IMR-90 (cell line): ENCODE measurements around the gene OSBPL6. TPM values are rescaled to one million over a fixed set of nuclear protein-coding genes. Genes with fewer than 3 reads are reported as not detected.

Source experiments
- ATAC-seq: fragments of 200-7000 bp; cut with Tn5 transposase; 2 replicates; pipeline ENCODE4 v1.9.1; 2020; ENCODE audit warnings: low read depth, mild to moderate bottlenecking, moderate library complexity
- BruUV-seq: library from RNA; stranded (reverse); fragments of 400-500 nt; replicated peaks from 2 replicates; lab custom pipeline; 2021; lab: Mats Ljungman, UMichigan
- CTCF ChIA-PET: fragments of 300-600 bp; formaldehyde crosslinking; extraction: SDS; loops from one replicate; lab custom pipeline; 2021; ENCODE audit warnings: antibody characterized with exemption; lab: Yijun Ruan, JAX
- POLR2A ChIA-PET: fragments of 300-600 bp; sonication (Branson Sonifier 250); formaldehyde crosslinking; loops from one replicate; lab custom pipeline; 2022; ENCODE audit warnings: antibody characterized with exemption; ENCODE audit not compliant: unreplicated experiment; lab: Charles Lee
- DNase-seq: peaks from one replicate; pipeline ENCODE4 v3.0.0; 2013
- H2AFZ ChIP-seq: replicated peaks from 2 replicates; pipeline ENCODE3; 2013; ENCODE audit warnings: low read length, mild to moderate bottlenecking; ENCODE audit not compliant: poor library complexity
- H2AK5ac ChIP-seq: 2 replicates; pipeline ENCODE4 v1.6.1; 2013; ENCODE audit warnings: low read depth, low read length, inconsistent platforms
- H2AK9ac ChIP-seq: replicated peaks from 2 replicates; pipeline ENCODE3; 2013; ENCODE audit warnings: mild to moderate bottlenecking, low read depth, low read length, moderate library complexity; ENCODE audit not compliant: poor library complexity
- H2BK120ac ChIP-seq: 2 replicates; pipeline ENCODE4 v1.6.1; 2013; ENCODE audit warnings: low read depth, low read length, inconsistent platforms
- H2BK15ac ChIP-seq: 3 replicates; pipeline ENCODE4 v1.6.1; 2013; ENCODE audit warnings: low read depth, low read length, inconsistent platforms
- H2BK20ac ChIP-seq: 2 replicates; pipeline ENCODE4 v1.6.1; 2013; ENCODE audit warnings: low read depth, mild to moderate bottlenecking, inconsistent platforms, low read length, moderate library complexity
- H2BK5ac ChIP-seq: 2 replicates; pipeline ENCODE4 v1.6.1; 2013; ENCODE audit warnings: mild to moderate bottlenecking, low read depth, low read length, inconsistent platforms; ENCODE audit not compliant: poor library complexity, severe bottlenecking
- H3K14ac ChIP-seq: replicated peaks from 2 replicates; pipeline ENCODE4 v1.6.1; 2013; ENCODE audit warnings: low read depth, low read length, inconsistent platforms
- H3K18ac ChIP-seq: 2 replicates; pipeline ENCODE4 v1.6.1; 2013; ENCODE audit warnings: low read depth, low read length, control low read depth
- H3K23ac ChIP-seq: 2 replicates; pipeline ENCODE4 v1.6.1; 2013; ENCODE audit warnings: low read depth, low read length, inconsistent platforms
- H3K27ac ChIP-seq: 2 replicates; pipeline ENCODE4 v1.5.1; 2013; ENCODE audit warnings: mild to moderate bottlenecking, control low read depth, low read length; ENCODE audit not compliant: insufficient read depth
- H3K27me3 ChIP-seq: 2 replicates; pipeline ENCODE4 v1.6.1; 2013; ENCODE audit warnings: low read length; ENCODE audit not compliant: control insufficient read depth, insufficient read depth
- H3K36me3 ChIP-seq: 2 replicates; pipeline ENCODE4 v1.6.1; 2013; ENCODE audit warnings: low read length, mixed read lengths; ENCODE audit not compliant: control insufficient read depth, insufficient read depth
- H3K4ac ChIP-seq: 2 replicates; pipeline ENCODE4 v1.6.1; 2013; ENCODE audit warnings: low read depth, low read length, inconsistent platforms
- H3K4me1 ChIP-seq: 2 replicates; pipeline ENCODE4 v1.6.1; 2013; ENCODE audit warnings: low read length, mixed read lengths; ENCODE audit not compliant: control insufficient read depth, insufficient read depth
- H3K4me2 ChIP-seq: 2 replicates; pipeline ENCODE4 v1.6.1; 2013; ENCODE audit warnings: low read depth, mild to moderate bottlenecking, control low read depth, low read length, moderate library complexity
- H3K4me3 ChIP-seq: 2 replicates; pipeline ENCODE4 v1.5.1; 2013; ENCODE audit warnings: low read depth, mild to moderate bottlenecking, control low read depth, low read length, moderate library complexity; ENCODE audit not compliant: insufficient read depth
- H3K56ac ChIP-seq: 2 replicates; pipeline ENCODE4 v1.6.1; 2013; ENCODE audit warnings: low read length, inconsistent platforms; ENCODE audit not compliant: insufficient read depth; ENCODE audit errors: extremely low read depth
- H3K79me1 ChIP-seq, 2 experiments: 2 replicates each; pipeline ENCODE4 v1.6.1; 2013; ENCODE audit warnings: low read length in 2 of 2, inconsistent platforms in 1 of 2, low read depth in 1 of 2
- H3K9ac ChIP-seq: 2 replicates; pipeline ENCODE4 v1.6.1; 2013; ENCODE audit warnings: low read depth, low read length, control low read depth
- H3K9me1 ChIP-seq: 2 replicates; pipeline ENCODE4 v1.6.1; 2013; ENCODE audit warnings: low read length, inconsistent platforms; ENCODE audit not compliant: insufficient read depth
- H3K9me3 ChIP-seq: 2 replicates; pipeline ENCODE4 v1.6.1; 2013; ENCODE audit warnings: low read length; ENCODE audit not compliant: control insufficient read depth, insufficient read depth
- H4K20me1 ChIP-seq: 2 replicates; pipeline ENCODE4 v1.6.1; 2013; ENCODE audit warnings: low read length, inconsistent platforms; ENCODE audit not compliant: insufficient read depth
- H4K5ac ChIP-seq: 2 replicates; pipeline ENCODE4 v1.6.1; 2013; ENCODE audit warnings: mild to moderate bottlenecking, low read depth, low read length, control low read depth
- H4K8ac ChIP-seq, 2 experiments: 2 replicates each; pipeline ENCODE4 v1.6.1; 2013; ENCODE audit warnings: low read depth in 2 of 2, low read length in 2 of 2, control low read depth in 1 of 2, inconsistent platforms in 1 of 2
- H4K91ac ChIP-seq: 2 replicates; pipeline ENCODE4 v1.6.1; 2013; ENCODE audit warnings: low read depth, low read length, inconsistent platforms; ENCODE audit not compliant: insufficient read depth
- CEBPB ChIP-seq: IDR thresholded peaks from 2 replicates; pipeline ENCODE4 v1.6.1; 2012; ENCODE audit warnings: low read depth, low read length, improper control_type of control experiment
- CHD1 ChIP-seq: IDR thresholded peaks from 2 replicates; pipeline ENCODE4 v1.6.1; 2012; ENCODE audit warnings: low read depth, low read length, improper control_type of control experiment
- FOS ChIP-seq: fragments of 150-350 bp; IDR thresholded peaks from 2 replicates; pipeline ENCODE4 v1.6.1; 2016; ENCODE audit warnings: low read depth, low read length
- NFE2L2 ChIP-seq: fragments of 150-350 bp; IDR thresholded peaks from 2 replicates; pipeline ENCODE4 v1.6.1; 2016; ENCODE audit warnings: low read depth, mild to moderate bottlenecking, low read length
- RCOR1 ChIP-seq: IDR thresholded peaks from 2 replicates; pipeline ENCODE4 v1.6.1; 2012; ENCODE audit warnings: mild to moderate bottlenecking, low read length, improper control_type of control experiment; ENCODE audit not compliant: insufficient replicate concordance
- WGBS, 2 experiments: methylation state at CpG; one replicate each; pipeline versions ENCODE4 v1.1.5 to v1.1.7; 2013; ENCODE audit warnings: missing lambda C conversion rate in 2 of 2; ENCODE audit not compliant: insufficient read length in 1 of 2; ENCODE audit errors: extremely low coverage in 2 of 2; 5-methylcytosine and 5-hydroxymethylcytosine counted together
- dilution Hi-C: fragments of 300-500 bp; cut with HindIII; formaldehyde crosslinking; loops from one replicate; pipeline ENCODE4 v1.14.3; 2018; ENCODE audit warnings: low sequenced_read_pairs; ENCODE audit not compliant: unreplicated experiment
- in situ Hi-C: fragments of 300-500 bp; cut with MboI; formaldehyde crosslinking; loops from 3 replicates; pipeline ENCODE4 v1.14.3; 2019; ENCODE audit warnings: low sequenced_read_pairs, inconsistent platforms, mixed read lengths
- intact Hi-C: fragments of 100-400 bp; cut with micrococcal nuclease; formaldehyde crosslinking; loops from 2 replicates; pipeline ENCODE4 v1.10.0; 2022
- polyA plus RNA-seq, 3 experiments: library from polyadenylated mRNA; depleted of rRNA; stranded (reverse); fragments of >200 nt; gene quantifications; 2 replicates each; pipeline ENCODE4 v1.2.3, GENCODE V29; 2012; ENCODE audit warnings: low replicate concordance in 1 of 3
- total RNA-seq: library from RNA; depleted of rRNA; stranded (reverse); fragments of >200 nt; gene quantifications from 2 replicates; pipeline ENCODE4 v1.2.3, GENCODE V29; 2012

Gene OSBPL6
- total and polyA plus RNA-seq, 2 of the 4 experiments (the other 2 are of a cell fraction) = 3.2 to 3.7 TPM

DNA sequence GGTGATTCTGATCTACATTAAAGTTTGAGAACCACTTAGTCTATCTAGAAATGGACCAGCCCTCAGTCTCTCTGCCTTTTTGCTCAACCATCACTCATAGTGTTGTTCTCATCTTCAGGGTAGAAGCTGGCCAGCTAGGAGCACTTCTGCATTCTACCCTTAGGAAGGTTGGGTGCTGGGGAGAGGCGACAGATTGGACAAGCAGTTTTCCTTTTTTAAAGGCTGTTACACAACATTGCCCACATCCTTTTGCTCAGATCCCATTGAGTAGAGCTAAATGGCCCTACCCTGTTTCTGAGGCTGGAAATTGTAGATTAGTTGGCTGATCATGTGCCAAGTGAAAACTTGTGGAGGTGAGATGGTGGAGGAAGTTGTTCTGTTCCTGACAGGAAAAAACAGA lies 35.6 kb downstream of the OSBPL6 start:
- Histone ChIP-seq H3K4me1 (peaks cover 2% of the 10 kb centered on the region; the same call in 1 of the 2 replicates), H3K27me3 (no peaks in the 10 kb centered on the region), H2AK9ac (no peak overlapping the region), H4K91ac (no peak overlapping the region), H2BK15ac (no peak overlapping the region), H3K9me3 (no peaks in the 10 kb centered on the region), H4K5ac (no peak overlapping the region), H2BK120ac (no peak overlapping the region), H3K79me1 (no peaks in the 10 kb centered on the region; a peak in 3 of 4 replicates), H3K9ac (no peak overlapping the region), H3K27ac (no peak overlapping the region), H3K9me1 (peaks cover 4% of the 10 kb centered on the region; the same call in 1 of the 2 replicates), H3K56ac (no peak overlapping the region), H3K23ac (no peak overlapping the region), H3K18ac (no peak overlapping the region), H3K4ac (no peak overlapping the region), H3K4me2 (no peak overlapping the region), H4K20me1 (no peaks in the 10 kb centered on the region), H2BK5ac (no peak overlapping the region), H2AK5ac (no peak overlapping the region), H2BK20ac (no peak overlapping the region), H3K4me3 (no peak overlapping the region), H2AFZ (no peak overlapping the region), H4K8ac (no peak overlapping the region), H3K36me3 (no peaks in the 10 kb centered on the region), H3K14ac (no peak overlapping the region)
- TF ChIP-seq CHD1 (no peak), NFE2L2 (no peak), CEBPB (no peak), RCOR1 (no peak), FOS (no peak)
- in situ Hi-C loops = no loop called here
- ATAC-seq (no peak), DNase-seq (no peak)
- ChIA-PET POLR2A (no interaction called here), CTCF (no interaction called here)
- dilution Hi-C loops = no loop called here
- intact Hi-C loops = no loop called here
- no CpG with 5 or more reads among the region's 1 CpG for WGBS, 2 experiments
- BruUV-seq = no TSS peak
